HG02981 (cell line): ENCODE measurements around the gene AKT3.

Source experiments
- ATAC-seq: cut with Tn5 transposase; IDR thresholded peaks from one replicate; pipeline ENCODE4 v1.9.1; 2021; ENCODE audit warnings: mild to moderate bottlenecking, moderate library complexity; ENCODE audit not compliant: unreplicated experiment

AKT3 gene

DNA sequence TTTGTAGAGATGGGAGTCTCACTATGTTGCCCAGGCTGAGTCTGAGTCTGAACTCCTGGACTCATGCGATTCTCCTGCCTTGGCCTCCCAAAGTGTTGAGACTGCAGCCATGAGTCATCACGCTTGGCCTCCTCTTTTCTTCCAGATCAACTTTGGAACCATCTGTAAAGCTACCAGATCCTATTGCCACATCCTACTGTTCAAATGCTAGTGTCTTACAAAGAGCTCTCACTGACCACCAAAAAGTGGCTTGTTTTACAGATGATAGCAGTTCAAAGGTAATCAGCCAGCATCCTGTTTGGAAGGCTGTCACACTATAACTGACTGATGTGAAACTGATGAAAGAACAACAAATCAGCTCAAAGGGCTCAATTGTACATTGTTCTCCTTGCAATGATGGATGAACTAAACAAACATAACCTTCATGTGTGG lies 221.6 kb downstream of the AKT3 start:
- ATAC-seq = no peak

GRCh38 chr1:243623841-243624240 lies 226.2 kb downstream of the AKT3 start:
- no peak for ATAC-seq

GRCh38 chr1:243621973-243622372 lies 228.1 kb downstream of the AKT3 start:
- ATAC-seq = no peak

DNA sequence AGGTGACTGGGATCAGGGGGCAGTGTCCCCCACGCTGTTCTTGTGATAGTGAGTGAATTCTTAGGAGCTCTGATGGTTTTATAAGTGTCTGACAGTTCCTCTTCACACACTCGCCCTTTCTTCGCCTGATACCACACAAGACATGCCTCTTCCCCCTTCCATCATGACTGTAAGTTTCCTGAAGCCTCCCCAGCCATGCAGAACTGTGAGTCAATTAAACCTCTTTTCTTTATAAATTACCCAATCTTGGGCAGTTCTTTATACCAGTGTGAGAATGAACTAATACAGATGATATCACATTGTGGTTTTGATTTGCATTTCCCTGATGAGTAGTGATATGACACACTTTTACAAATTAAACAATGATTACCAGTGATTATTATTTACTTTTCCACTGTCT lies 229.9 kb downstream of the AKT3 start:
- ATAC-seq = no peak

DNA sequence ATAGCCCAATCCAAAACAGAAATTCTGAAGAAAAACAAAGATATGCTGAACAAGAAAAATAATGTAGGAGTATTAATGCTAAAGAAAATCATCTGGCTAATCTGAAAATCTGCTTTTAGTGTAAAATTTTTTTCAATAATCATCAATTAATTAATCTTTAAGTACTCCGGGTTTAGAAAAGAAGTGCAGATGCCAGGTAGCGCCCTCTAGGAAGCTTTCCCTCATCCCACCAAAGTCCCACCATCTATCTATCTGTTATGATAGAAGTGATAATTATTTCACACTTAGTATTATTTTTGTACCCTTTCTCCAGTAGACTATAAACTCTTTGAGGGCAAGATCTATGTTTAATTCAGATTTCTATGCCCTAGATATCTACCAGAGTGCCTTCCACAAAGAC lies 240.3 kb downstream of the AKT3 start:
- ATAC-seq = no peak

DNA sequence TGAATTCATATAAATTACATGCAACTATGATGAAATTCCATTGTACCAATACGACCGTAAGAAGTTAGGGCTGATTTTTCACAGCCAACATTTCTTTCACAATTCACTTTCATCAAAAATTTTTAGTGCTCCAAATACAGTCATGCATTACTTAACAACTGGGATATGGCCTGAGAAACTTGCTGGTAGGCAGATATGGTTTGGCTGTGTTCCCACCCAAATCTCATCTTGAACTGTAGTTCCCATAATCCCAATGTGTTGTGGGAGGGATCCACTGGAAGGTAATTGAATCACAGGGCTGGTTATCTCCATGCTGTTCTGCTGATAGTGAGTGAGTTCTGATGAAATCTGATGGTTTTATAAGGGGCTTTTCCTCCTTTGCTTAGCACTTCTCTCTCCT lies 244.4 kb downstream of the AKT3 start:
- no peak for ATAC-seq

DNA sequence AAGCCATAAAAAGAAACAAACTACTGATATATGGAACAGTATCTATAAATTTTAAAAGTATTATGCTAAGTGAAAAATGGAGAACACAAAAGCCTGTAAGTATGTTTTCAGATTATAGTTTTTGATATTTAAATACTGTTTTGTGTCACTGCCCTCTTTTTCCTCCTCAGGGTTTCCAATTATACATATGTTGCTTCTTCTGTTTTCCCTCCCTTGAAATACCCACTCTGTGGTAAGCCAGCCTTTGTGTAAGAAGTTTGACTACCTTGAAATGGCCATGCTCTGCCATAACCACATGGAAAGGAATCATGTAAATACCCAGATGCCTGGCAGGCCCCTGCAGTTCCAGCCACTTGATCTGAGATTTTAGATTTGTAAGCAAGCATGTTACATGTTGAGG lies 248.3 kb downstream of the AKT3 start:
- no peak for ATAC-seq

DNA sequence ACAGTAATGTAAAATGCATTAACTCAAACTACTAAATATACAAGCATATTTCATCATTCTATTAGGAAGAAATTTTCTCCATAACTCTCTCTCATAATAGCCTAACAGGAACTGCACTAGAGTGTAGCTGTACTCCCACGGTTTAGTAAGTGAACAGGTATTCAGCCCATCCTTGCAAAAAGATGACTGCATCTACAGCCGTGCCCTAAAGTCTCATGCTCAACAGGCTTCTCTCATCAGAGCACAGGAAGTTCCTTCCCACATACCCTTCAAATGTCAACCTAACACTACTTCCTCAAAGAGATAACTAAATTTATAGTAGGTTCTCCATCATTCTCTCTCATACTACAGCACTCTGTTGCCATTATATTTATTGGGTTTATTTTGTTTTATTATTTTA lies 251.6 kb downstream of the AKT3 start:
- ATAC-seq = no peak

DNA sequence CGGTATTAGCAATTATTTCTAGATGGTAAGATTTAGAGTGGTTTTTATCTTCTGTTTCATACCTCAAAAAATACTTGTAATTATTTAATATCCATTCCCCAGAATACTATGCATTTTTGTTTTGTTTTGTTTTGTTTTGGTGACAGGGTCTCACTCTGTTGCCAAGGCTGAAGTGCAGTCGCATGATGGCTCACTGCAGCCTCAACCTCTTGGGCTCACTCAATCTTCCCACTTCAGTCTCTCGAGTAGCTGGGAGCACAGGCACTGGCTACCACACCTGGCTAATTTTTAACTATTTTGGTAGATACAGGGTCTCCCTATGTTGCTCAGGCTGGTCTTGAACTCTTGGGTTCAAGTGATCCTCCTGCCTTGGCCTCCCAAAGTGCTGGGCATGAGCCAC lies 252.7 kb downstream of the AKT3 start:
- ATAC-seq = no peak

GRCh38 chr1:243596431-243597062 lies 253.5 kb downstream of the AKT3 start:
- peak; percentile 98 for ATAC-seq

- no peak for ATAC-seq
Measured at GRCh38 chr1:243595527-243596210, 254.4 kb downstream of the AKT3 start.

DNA sequence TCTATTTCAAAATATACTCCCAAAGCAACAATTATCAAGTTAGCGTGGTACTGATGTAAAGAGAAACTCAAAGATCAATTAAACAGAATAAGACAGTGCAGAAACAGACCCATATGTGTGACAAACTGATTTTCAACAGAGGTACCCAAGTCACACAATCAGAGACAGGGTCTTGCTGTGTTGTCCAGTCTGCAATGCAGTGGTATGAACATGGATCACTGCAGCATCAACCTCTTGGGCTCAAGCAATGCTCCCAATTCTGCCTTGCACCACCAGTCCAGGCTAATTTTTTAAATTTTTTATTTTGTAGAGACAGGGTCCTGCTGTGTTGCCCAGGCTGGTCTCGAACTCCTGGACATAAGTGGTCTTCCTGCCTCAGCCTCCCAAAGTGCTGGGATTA lies 255.6 kb downstream of the AKT3 start:
- ATAC-seq = no peak

DNA sequence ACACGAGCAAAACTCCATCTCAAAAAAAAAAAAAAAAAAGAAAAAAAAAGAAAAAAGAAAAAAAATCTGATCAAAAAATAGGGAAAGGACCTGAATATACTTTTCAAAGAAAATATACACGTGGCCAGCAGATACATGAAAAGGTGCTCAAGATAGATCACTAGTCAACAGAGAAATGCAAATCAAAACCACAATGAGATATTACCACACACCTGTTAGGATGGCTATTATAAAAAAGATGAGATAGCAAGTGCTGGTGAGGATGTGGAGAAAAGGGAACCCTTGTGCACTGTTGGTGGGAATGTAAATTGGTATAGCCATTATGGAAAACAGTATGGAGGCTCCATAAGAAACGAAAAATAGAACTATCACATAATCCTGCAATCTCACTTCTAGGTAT lies 260.8 kb downstream of the AKT3 start:
- peak; percentile 58 for ATAC-seq

- ATAC-seq = peak; percentile 96
Measured at GRCh38 chr1:243587823-243588560, 262.1 kb downstream of the AKT3 start.

DNA sequence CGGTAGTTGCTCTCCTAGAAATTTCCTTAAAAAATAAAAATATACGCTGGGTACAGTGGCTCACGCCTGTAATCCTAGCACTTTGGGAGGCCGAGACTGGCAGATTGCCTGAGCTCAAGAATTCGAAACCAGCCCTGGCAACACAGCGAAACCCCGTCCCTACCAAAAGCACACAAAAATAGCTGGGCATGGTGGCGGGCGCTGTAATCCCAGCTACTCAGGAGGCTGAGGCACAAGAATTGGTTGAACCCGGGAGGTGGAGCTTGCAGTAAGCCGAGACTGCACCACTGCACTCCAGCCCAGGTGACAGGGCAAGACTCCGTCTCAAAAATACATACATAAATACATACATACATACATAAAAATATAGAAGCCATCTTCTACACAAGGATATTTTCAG lies 262.8 kb downstream of the AKT3 start:
- no peak for ATAC-seq

DNA sequence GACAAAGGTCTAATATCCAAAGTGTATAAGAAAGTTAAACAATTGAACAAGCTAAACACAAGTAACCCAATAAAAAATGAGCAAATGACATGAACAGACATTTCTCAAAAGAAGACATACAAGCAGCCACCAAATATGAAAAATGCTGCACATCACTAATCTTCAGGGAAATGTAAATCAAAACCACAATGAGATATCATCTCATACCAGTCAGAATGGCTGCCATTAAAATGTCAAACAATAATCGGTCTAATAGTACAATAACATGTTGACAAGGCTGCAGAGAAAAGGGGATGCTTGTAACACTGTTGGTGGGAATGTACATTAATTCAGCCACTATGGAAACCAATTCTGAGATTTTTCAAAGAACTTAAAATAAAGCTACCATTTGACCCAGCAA lies 264.1 kb downstream of the AKT3 start:
- ATAC-seq = no peak

DNA sequence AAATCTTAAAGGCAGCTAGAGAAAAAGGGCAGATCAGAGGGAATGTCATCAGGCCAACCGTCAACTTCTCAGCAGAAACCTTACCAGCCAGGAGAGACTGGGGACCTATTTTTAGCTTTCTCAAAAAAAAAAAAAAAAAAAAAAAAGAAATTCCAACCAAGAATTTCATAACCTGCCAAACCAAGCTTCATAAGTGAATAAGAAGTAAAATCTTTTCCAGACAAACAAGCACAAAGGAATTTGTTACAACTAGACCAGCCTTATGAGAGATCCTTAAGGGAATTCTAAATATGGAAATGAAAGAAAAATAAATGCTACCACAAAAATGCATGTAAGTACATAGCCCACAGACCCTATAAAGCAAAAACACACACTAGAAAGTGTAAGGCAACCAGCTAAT lies 267.7 kb downstream of the AKT3 start:
- ATAC-seq = no peak

DNA sequence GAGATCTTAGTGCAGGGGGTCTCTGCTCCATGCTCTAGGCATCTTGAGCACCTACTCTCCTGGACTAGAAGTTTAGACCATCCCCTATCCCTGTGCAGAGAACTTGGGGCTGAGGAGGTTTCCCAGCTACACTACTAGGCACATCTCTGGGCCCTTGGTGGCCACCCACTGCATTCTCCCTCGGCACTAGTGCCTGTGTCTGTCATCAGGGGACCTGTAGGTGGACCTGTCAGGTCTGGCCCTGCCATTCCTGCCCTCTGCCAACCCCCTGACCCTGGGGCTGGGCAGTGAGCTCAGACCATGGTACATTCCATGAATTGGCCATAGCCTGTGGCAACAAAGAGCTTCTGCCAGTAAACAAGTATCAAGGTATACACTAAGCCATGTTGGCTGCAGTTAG lies 269.1 kb downstream of the AKT3 start:
- no peak for ATAC-seq

DNA sequence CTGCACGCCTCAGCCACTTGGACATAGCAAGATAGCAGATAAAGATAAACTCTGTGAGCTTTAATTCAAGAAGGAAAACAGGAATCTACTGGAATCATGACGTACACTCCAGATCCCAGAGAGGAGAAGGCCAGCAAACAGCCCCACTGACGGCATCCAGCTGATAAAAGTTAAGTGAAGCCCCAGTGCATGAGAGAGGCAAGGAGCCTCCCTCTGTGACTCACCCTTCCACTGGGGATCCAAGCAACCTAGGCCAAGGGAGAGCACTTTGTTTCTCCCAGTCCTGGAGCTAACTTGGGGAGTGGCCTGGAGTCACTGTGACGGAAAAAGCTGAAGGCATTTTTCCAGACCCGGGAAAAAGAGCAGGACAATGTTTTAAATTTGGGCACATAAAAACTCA lies 270.0 kb downstream of the AKT3 start:
- no peak for ATAC-seq

DNA sequence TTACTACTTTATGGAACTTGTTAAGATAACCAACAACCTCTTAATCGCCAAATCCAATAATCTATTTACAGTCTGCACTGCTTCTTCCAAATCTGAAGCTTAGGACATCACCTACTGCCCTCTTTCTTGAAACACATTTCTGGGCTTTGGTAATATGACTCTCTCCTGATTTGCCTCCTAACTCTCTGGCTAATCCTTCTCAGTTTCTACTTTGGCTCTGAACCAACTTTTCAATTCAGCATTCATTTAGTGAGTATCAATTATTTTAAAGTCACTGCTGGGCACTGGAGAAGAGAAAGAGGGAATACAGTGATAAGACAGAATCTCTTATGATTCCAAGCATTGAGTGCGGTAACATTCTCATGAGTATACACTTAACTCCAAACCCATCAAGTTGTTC lies 275.0 kb downstream of the AKT3 start:
- ATAC-seq = no peak

- ATAC-seq = no peak
Measured at GRCh38 chr1:243572940-243573339, 277.1 kb downstream of the AKT3 start.

DNA sequence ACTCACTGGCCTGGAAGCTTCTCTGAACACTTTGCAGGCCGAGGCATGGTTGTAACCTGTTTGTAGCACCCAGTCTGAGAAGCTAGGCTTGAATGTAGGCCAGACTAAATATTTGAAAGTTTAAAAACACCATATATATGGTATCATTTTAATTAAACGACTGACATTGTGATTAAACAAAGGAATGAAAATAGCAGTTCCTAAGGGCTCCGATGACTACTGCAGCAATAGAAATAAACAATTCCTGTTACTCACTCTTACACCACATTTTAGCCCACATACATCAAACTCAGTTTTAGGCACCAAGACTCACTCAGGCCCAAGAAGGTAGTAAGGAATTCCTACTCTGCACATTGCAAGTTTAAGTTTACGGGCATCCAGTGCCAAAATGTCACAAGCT lies 281.2 kb downstream of the AKT3 start:
- ATAC-seq = no peak
